Measurements from ENCODE around the gene DEGS2.
A peak's percentile ranks its signal among the peaks of the same experiment; 100 is the strongest.

DEGS2 gene

GRCh38 chr14:100114109-100114765 lies 45.2 kb downstream of the DEGS2 start:
- DNase-seq (ENCODE audit: low read depth): no peak

GRCh38 chr14:100111931-100112704 lies 47.3 kb downstream of the DEGS2 start:
- no peak for DNase-seq (ENCODE audit: low read depth)

GRCh38 chr14:100110816-100111215 lies 48.6 kb downstream of the DEGS2 start:
- no peak for DNase-seq (ENCODE audit: low read depth)

GRCh38 chr14:100109594-100109955 lies 49.9 kb downstream of the DEGS2 start:
- no peak for DNase-seq (ENCODE audit: low read depth)

GRCh38 chr14:100108840-100109593 lies 50.4 kb downstream of the DEGS2 start:
- DNase-seq (ENCODE audit: low read depth): no peak

- DNase-seq (ENCODE audit: low read depth): peak; percentile 84
Measured at GRCh38 chr14:100108042-100108825, 51.2 kb downstream of the DEGS2 start.

GRCh38 chr14:100107236-100107635 lies 52.2 kb downstream of the DEGS2 start:
- DNase-seq (ENCODE audit: low read depth): no peak

GRCh38 chr14:100106250-100107112 lies 53.0 kb downstream of the DEGS2 start:
- no peak for DNase-seq (ENCODE audit: low read depth)

GRCh38 chr14:100105357-100106169 lies 53.9 kb downstream of the DEGS2 start:
- DNase-seq (ENCODE audit: low read depth): no peak

- DNase-seq (ENCODE audit: low read depth): no peak
Measured at GRCh38 chr14:100104523-100105300, 54.7 kb downstream of the DEGS2 start.

- no peak for DNase-seq (ENCODE audit: low read depth)
Measured at GRCh38 chr14:100104006-100104352, 55.5 kb downstream of the DEGS2 start.

- no peak for DNase-seq (ENCODE audit: low read depth)
Measured at GRCh38 chr14:100103250-100104005, 56.0 kb downstream of the DEGS2 start.

GRCh38 chr14:100102156-100102785 lies 57.2 kb downstream of the DEGS2 start:
- DNase-seq (ENCODE audit: low read depth): no peak

GRCh38 chr14:100100032-100100703 lies 59.3 kb downstream of the DEGS2 start:
- DNase-seq (ENCODE audit: low read depth): no peak

- DNase-seq (ENCODE audit: low read depth): no peak
Measured at GRCh38 chr14:100098171-100098570, 61.3 kb downstream of the DEGS2 start.

GRCh38 chr14:100096656-100097055 lies 62.8 kb downstream of the DEGS2 start:
- no peak for DNase-seq (ENCODE audit: low read depth)
